Activated CD4-positive, alpha-beta memory T cell treated with anti-CD3 and anti-CD28 coated beads, Interleukin-2, amount 10 ng/mL, durations not matched to agents 7 days and 5 days (primary cell): Measurements from ENCODE around the gene SENP8. TPM values are rescaled to one million over a fixed set of nuclear protein-coding genes. Genes with fewer than 3 reads are reported as not detected.
"Not testable (repeated sequence)": the region's sequence is repeated elsewhere in the genome, so short reads cannot be mapped to it uniquely, and the experiment has no call there.

Source experiments
- CTCF ChIA-PET: fragments of 350-600 bp; sonication (Branson Sonifier 250); formaldehyde crosslinking; loops from one replicate; lab custom pipeline; 2021; ENCODE audit warnings: antibody characterized with exemption, inconsistent platforms; lab: Charles Lee
- POLR2A ChIA-PET: fragments of 350-600 bp; sonication (Branson Sonifier 250); formaldehyde crosslinking; loops from one replicate; lab custom pipeline; 2021; ENCODE audit warnings: antibody characterized with exemption; lab: Charles Lee
- DNase-seq: peaks from one replicate; pipeline ENCODE4 v3.0.0-alpha.2; 2020
- H3K27ac Mint-ChIP-seq: one replicate; pipeline ENCODE4 v1.8.0; 2021; ENCODE audit warnings: mild to moderate bottlenecking, mixed read lengths
- H3K27me3 Mint-ChIP-seq: one replicate; pipeline ENCODE4 v1.8.0; 2021; ENCODE audit warnings: mixed read lengths
- H3K36me3 Mint-ChIP-seq: one replicate; pipeline ENCODE4 v1.8.0; 2021; ENCODE audit warnings: low read depth, mixed read lengths
- H3K4me1 Mint-ChIP-seq: one replicate; pipeline ENCODE4 v1.8.0; 2021; ENCODE audit warnings: mixed read lengths
- H3K4me3 Mint-ChIP-seq: one replicate; pipeline ENCODE4 v1.8.0; 2021; ENCODE audit warnings: mild to moderate bottlenecking, mixed read lengths
- H3K9me3 Mint-ChIP-seq: one replicate; pipeline ENCODE4 v1.8.0; 2021; ENCODE audit warnings: mixed read lengths
- total RNA-seq, 2 experiments: library from RNA; stranded (reverse); gene quantifications; one replicate each; pipeline ENCODE4 v1.2.3, GENCODE V29; 2021

Gene SENP8
- total RNA-seq: 1 to 10 TPM in 1 of 2 experiments, under 1 TPM in 1; 0.73 to 1.4 TPM

GRCh38 chr15:72118017-72118978 is at the start of gene SENP8, which contains the start of gene MYO9A:
TSS of gene SENP8 (plus strand) at chr15:72118403. CDS start at chr15:72139624, 21,221 bp downstream.
TSS of gene MYO9A (minus strand) at chr15:72118150. CDS start at chr15:72046563, 71,587 bp downstream.
- peaks cover 6% of the 10 kb centered on the region for H3K27me3 Mint-ChIP-seq
- ChIA-PET POLR2A (interaction anchor here (0.9 to 1.4 kb wide), 3 partner anchors 10 to 159 kb away, joined by 3 to 4 read pairs (median 3); partner anchors contain the start of gene PKM), CTCF (interaction anchor here (1.1 to 1.3 kb wide), 3 partner anchors 36 to 108 kb away, joined by 3 to 6 read pairs (median 3); no protein-coding TSS in a partner anchor)
- H3K9me3 Mint-ChIP-seq: no peaks in the 10 kb centered on the region
- peak within 1 kb of the TSS; percentile 93 for H3K27ac Mint-ChIP-seq
- H3K36me3 Mint-ChIP-seq: peaks cover 5% of the 10 kb centered on the region
- H3K4me3 Mint-ChIP-seq: peak within 1 kb of the TSS; percentile 96
- peak; percentile 99 for DNase-seq
- peaks cover 30% of the 10 kb centered on the region for H3K4me1 Mint-ChIP-seq

- Mint-ChIP-seq H3K27me3 (no peaks in the 10 kb centered on the region), H3K27ac (no peak overlapping the region), H3K4me3 (no peak overlapping the region), H3K9me3 (no peaks in the 10 kb centered on the region), H3K36me3 (no peaks in the 10 kb centered on the region), H3K4me1 (no peaks in the 10 kb centered on the region)
- ChIA-PET CTCF (no interaction called here), POLR2A (no interaction called here)
- no peak for DNase-seq
Measured at GRCh38 chr15:72068856-72069255, 49.3 kb upstream of the SENP8 start.

- H3K4me3 Mint-ChIP-seq: no peak overlapping the region
- H3K4me1 Mint-ChIP-seq: no peaks in the 10 kb centered on the region
- ChIA-PET CTCF (no interaction called here), POLR2A (interaction anchor here (0.6 kb wide), 1 partner anchor 256 kb away, joined by 3 read pairs; no protein-coding TSS in a partner anchor)
- H3K27ac Mint-ChIP-seq: peak overlapping the region; percentile 24
- H3K9me3 Mint-ChIP-seq: no peaks in the 10 kb centered on the region
- no peak for DNase-seq
- H3K36me3 Mint-ChIP-seq: no peaks in the 10 kb centered on the region
- no peaks in the 10 kb centered on the region for H3K27me3 Mint-ChIP-seq
Measured at GRCh38 chr15:72070817-72071447, 47.3 kb upstream of the SENP8 start.

DNA sequence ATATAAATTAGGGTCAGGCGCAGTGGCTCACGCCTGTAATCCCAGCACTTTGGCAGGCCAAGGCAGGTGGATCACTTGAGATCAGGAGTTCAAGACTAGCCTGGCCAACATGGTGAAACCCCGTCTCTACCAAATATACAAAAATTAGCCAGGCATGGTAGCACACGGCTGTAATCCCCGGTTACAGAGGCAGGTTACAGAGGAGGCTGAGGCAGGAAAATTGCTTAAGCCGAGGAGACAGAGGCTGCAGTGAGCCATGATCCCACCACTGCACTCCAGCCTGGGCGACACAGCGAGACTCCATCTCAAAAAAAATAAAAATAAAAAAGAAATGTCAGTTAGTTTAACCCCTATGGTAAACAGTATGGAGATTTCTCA is 46.8 kb upstream of the SENP8 start:
- H3K4me3 Mint-ChIP-seq, DNase-seq, H3K27ac Mint-ChIP-seq, H3K9me3 Mint-ChIP-seq, CTCF ChIA-PET, POLR2A ChIA-PET, H3K36me3 Mint-ChIP-seq, H3K27me3 Mint-ChIP-seq, H3K4me1 Mint-ChIP-seq: not testable (repeated sequence)

DNA sequence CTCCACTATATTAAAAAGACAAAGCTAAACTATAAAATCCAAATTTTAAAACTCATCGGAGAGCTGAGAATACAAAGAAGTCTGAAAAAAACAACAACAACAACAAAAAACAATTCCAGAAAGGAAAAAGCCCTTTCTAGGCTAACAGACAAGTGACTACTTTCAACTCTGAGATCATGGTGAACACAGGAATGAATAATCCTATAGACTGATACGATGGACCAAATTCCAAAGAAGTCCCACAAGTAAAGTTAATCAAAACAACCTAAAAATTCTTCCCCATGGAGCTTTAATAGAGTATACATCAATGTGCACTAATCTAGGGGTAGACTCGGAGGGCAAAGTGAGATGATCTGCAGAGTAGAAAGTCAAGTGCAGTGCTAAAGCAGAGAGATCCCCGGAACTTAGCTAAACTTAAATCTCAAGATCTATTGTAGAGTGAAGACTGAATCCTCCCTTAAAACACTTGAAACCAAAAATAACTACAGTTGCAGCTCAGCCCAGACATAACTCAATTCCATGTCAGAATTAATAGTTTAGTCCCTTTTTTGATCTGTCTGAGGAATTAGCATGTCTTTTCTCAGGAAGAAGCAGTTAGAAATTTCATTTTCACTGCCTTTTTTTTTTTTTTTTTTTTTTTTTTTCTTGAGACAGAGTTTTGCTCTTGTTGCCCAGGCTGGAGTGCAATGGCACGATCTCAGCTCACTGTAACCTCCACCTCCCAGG is 43.7 kb upstream of the SENP8 start:
- DNase-seq: no peak
- ChIA-PET POLR2A (no interaction called here), CTCF (interaction anchor here (0.6 to 1.1 kb wide), 2 partner anchors 331 to 1200 kb away, joined by 3 to 5 read pairs; no protein-coding TSS in a partner anchor)
- Mint-ChIP-seq H3K9me3 (no peaks in the 10 kb centered on the region), H3K4me1 (peaks cover 6% of the 10 kb centered on the region), H3K36me3 (no peaks in the 10 kb centered on the region), H3K27me3 (no peaks in the 10 kb centered on the region), H3K4me3 (no peak overlapping the region), H3K27ac (no peak overlapping the region)

DNA sequence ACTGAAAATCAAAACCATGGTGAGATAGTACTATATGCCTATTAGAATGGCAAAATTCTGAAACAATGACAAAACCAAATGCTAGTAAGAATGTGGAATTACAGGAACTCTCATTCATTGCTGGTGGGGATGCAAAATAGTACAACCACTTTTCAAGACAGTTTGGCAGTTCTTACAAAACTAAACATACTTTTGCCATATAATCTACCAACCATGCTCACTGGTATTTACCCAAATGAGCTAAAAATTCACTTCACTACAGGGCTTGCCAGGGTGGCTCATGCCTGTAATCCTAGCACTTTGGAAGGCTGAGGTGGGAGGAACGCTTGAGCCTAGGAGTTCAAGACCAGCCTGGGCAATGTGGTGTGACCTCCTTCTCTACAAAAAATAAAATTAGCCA is 40.3 kb upstream of the SENP8 start:
- Mint-ChIP-seq H3K36me3 (no peaks in the 10 kb centered on the region), H3K4me3 (no peak overlapping the region), H3K4me1 (peaks cover 6% of the 10 kb centered on the region), H3K9me3 (no peaks in the 10 kb centered on the region), H3K27ac (no peak overlapping the region), H3K27me3 (no peaks in the 10 kb centered on the region)
- DNase-seq: no peak
- POLR2A ChIA-PET: no interaction called here
- CTCF ChIA-PET: no interaction called here

- DNase-seq: no peak
- Mint-ChIP-seq H3K4me3 (no peak overlapping the region), H3K27ac (no peak overlapping the region), H3K4me1 (peaks cover 6% of the 10 kb centered on the region), H3K27me3 (no peaks in the 10 kb centered on the region), H3K9me3 (peaks cover 2% of the 10 kb centered on the region), H3K36me3 (no peaks in the 10 kb centered on the region)
- ChIA-PET POLR2A (no interaction called here), CTCF (no interaction called here)
Measured at GRCh38 chr15:72078887-72079286, 39.3 kb upstream of the SENP8 start.

GRCh38 chr15:72082176-72082575 is 36.0 kb upstream of the SENP8 start:
- Mint-ChIP-seq H3K9me3 (peaks cover 13% of the 10 kb centered on the region), H3K27me3 (no peaks in the 10 kb centered on the region), H3K4me1 (peaks cover 6% of the 10 kb centered on the region), H3K36me3 (peaks cover 2% of the 10 kb centered on the region), H3K4me3 (no peak overlapping the region), H3K27ac (no peak overlapping the region)
- ChIA-PET POLR2A (no interaction called here), CTCF (no interaction called here)
- DNase-seq: no peak

DNA sequence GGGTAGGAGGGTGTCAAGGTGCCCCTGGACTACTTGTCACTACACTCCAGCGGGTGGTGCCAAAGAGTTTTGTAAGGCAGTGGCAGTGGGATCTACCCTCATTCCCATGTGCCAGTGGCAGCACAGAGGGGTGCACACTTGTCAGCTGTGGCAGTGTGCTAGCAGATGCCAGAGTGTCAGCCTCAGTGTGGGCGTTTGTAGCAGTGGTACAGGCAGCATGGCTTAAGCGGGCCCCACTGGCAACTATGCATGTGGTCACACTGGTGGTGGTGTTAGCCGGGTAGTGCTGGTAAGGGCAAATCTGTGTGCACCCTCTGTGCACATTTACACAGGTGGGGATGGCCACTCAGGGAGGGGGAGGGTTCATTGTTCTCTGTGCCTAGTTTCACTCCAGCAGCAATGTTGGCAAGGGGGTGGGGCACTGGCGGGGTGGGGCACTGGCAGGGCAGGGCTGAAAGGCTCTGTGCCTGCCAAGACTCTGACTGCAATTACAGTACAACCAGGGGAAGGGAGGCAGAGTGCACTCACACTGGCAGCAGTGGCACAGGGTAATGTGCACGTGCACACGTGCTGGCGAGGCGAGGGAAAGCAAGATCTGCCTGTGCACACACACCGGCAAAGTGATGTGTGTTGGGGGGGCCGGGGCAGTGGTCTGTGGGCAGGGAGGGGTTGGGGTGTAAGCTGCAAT is 32.0 kb upstream of the SENP8 start:
- H3K36me3 Mint-ChIP-seq: peaks cover 7% of the 10 kb centered on the region
- CTCF ChIA-PET: no interaction called here
- POLR2A ChIA-PET: no interaction called here

DNA sequence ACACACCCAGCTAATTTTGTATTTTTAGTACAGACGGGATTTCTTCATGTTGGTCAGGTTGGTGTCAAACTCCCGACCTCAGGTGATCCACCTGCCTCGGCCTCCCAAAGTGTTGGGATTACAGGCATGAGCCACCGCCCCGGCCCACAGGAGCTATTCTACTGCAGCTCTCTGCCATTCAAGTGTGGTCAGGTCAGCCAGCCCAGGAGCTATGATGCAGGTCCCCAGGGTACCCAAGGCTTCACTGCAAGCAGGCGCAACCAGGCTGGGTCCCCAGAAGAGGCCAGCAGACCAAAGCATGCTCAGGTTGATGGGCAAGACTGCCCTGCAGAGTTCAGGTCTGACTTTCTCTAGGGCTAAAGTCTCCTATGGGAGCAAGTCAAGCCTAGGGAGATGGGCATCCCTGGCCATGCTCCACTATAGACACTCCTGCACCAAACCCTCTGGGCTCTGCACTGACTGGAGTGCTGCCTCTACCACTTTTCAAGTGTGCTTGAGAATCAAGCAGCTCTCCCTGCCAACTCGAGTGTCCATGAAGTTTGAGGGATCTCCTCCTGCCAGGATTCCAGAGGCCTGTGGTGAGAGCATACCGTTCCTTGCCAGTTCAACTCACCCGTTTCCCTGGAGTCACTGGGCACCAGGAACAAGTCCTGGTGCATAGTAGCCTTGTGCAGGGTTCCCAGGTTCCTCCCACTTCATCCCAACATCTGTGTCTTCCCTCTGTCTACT is 31.1 kb upstream of the SENP8 start:
- peaks cover 13% of the 10 kb centered on the region for H3K9me3 Mint-ChIP-seq
- CTCF ChIA-PET: no interaction called here

More for the DNA sequence above, 32.0 kb upstream of the SENP8 start:
- Mint-ChIP-seq H3K4me3 (no peak overlapping the region), H3K27me3 (no peaks in the 10 kb centered on the region), H3K27ac (no peak overlapping the region), H3K4me1 (no peaks in the 10 kb centered on the region), H3K9me3 (peaks cover 13% of the 10 kb centered on the region)
- DNase-seq: no peak

DNA sequence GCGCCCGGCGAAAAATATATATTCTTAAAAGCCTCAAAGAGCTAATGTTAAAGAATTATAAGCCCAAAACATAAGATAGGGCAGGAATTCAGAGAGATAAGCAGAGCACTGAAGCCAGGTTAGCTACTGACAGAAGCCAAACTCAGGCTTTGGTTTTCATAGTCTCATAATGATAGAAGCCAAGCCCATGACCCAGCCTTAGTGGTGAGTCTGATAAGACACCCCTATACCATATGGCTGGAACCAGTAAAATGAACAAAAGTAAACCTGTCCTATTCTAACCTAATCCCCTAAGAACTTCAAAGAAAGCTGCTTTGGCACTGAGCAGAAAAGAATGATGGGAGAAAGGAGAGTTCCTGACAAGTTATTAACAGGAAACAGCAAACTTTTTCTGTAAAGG is 26.2 kb upstream of the SENP8 start:
- no peak for DNase-seq
- Mint-ChIP-seq H3K4me3 (no peak overlapping the region), H3K27me3 (no peaks in the 10 kb centered on the region), H3K4me1 (no peaks in the 10 kb centered on the region), H3K36me3 (peaks cover 5% of the 10 kb centered on the region), H3K9me3 (no peaks in the 10 kb centered on the region), H3K27ac (no peak overlapping the region)
- ChIA-PET POLR2A (interaction anchor here (1.4 kb wide), 1 partner anchor 21 kb away, joined by 4 read pairs; no protein-coding TSS in a partner anchor), CTCF (no interaction called here)

More for the DNA sequence above, 31.1 kb upstream of the SENP8 start:
- Mint-ChIP-seq H3K4me3 (no peak overlapping the region), H3K36me3 (peaks cover 7% of the 10 kb centered on the region), H3K27ac (no peak overlapping the region), H3K4me1 (no peaks in the 10 kb centered on the region), H3K27me3 (no peaks in the 10 kb centered on the region)
- no peak for DNase-seq
- POLR2A ChIA-PET: no interaction called here

DNA sequence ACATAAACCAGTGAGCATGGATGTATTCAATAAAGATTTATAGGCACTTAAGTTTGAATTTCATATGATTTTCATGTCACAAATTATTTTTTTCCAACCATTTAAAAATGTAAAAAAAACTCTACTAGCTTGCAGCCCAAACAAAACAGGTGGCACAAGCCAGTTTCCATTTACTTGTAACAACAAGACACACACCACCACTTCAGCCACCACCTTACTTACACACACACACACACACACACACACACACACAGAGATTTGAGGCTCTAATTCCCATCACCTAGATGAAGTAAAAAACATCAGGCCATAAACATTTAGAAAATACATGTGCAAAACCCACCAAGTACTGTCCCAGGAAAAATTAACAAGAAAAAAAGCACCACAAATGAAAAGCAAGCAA is 25.5 kb upstream of the SENP8 start:
- no peak for DNase-seq
- H3K27me3 Mint-ChIP-seq: no peaks in the 10 kb centered on the region
- ChIA-PET CTCF (no interaction called here), POLR2A (interaction anchor here (1.4 kb wide), 1 partner anchor 20 kb away, joined by 4 read pairs; no protein-coding TSS in a partner anchor)
- no peaks in the 10 kb centered on the region for H3K4me1 Mint-ChIP-seq
- no peak overlapping the region for H3K27ac Mint-ChIP-seq
- H3K36me3 Mint-ChIP-seq: peaks cover 2% of the 10 kb centered on the region
- H3K4me3 Mint-ChIP-seq: no peak overlapping the region
- H3K9me3 Mint-ChIP-seq: no peaks in the 10 kb centered on the region
